Neuronal stem cell (in vitro differentiated cells): ENCODE results near the gene DPH3.

Experiments used
- DNase-seq: peaks from one replicate; pipeline ENCODE4 v3.0.0-alpha.2; 2013; ENCODE audit warnings: low spot score
- H2AFZ ChIP-seq: one replicate; pipeline ENCODE4 v1.6.1; 2013; ENCODE audit warnings: mild to moderate bottlenecking, low read length, inconsistent platforms
- H2AK5ac ChIP-seq: 2 replicates; pipeline ENCODE4 v1.6.1; 2013; ENCODE audit warnings: low read depth, mild to moderate bottlenecking, inconsistent platforms, low read length, moderate library complexity, mixed read lengths
- H2BK120ac ChIP-seq: 2 replicates; pipeline ENCODE4 v1.6.1; 2013; ENCODE audit warnings: low read depth, mild to moderate bottlenecking, inconsistent platforms, low read length, moderate library complexity, mixed read lengths
- H2BK12ac ChIP-seq: one replicate; pipeline ENCODE4 v1.6.1; 2013; ENCODE audit warnings: low read length, inconsistent platforms
- H2BK15ac ChIP-seq: 2 replicates; pipeline ENCODE4 v1.6.1; 2013; ENCODE audit warnings: mild to moderate bottlenecking, low read length, inconsistent platforms, mixed read lengths
- H2BK5ac ChIP-seq: one replicate; pipeline ENCODE4 v1.6.1; 2013; ENCODE audit warnings: inconsistent platforms, mild to moderate bottlenecking, low read length, moderate library complexity
- H3K14ac ChIP-seq: one replicate; pipeline ENCODE4 v1.6.1; 2013; ENCODE audit warnings: low read length, inconsistent platforms
- H3K18ac ChIP-seq: 2 replicates; pipeline ENCODE4 v1.6.1; 2013; ENCODE audit warnings: low read length, inconsistent platforms
- H3K23ac ChIP-seq: 2 replicates; pipeline ENCODE4 v1.6.1; 2013; ENCODE audit warnings: low read depth, mild to moderate bottlenecking, mixed read lengths, low read length, inconsistent platforms; ENCODE audit not compliant: poor library complexity
- H3K27ac ChIP-seq: replicated peaks from 3 replicates; pipeline ENCODE4 v1.5.1; 2013; ENCODE audit warnings: low read length, inconsistent platforms
- H3K27me3 ChIP-seq, 3 experiments: 2 replicates each; pipeline ENCODE4 v1.6.1; 2013; ENCODE audit warnings: low read length in 3 of 3, mild to moderate bottlenecking in 2 of 3, inconsistent platforms in 1 of 3, low read depth in 1 of 3, mixed read lengths in 1 of 3, moderate library complexity in 1 of 3; ENCODE audit not compliant: control insufficient read depth in 3 of 3, insufficient read depth in 3 of 3
- H3K36me3 ChIP-seq, 2 donors: replicated peaks in 1 of 2; 2 replicates each; pipeline ENCODE4 v1.6.1; 2013; ENCODE audit warnings: low read length in 2 of 2; ENCODE audit not compliant: control insufficient read depth in 2 of 2, insufficient read depth in 2 of 2
- H3K4ac ChIP-seq: 2 replicates; pipeline ENCODE4 v1.6.1; 2013; ENCODE audit warnings: inconsistent platforms, mild to moderate bottlenecking, low read length, moderate library complexity
- H3K4me1 ChIP-seq, 2 donors: 1 replicate in 1 of 2; 2 replicates in 1 of 2; pipeline ENCODE4 v1.6.1; 2013; ENCODE audit warnings: low read length in 2 of 2, low read depth in 1 of 2; ENCODE audit not compliant: control insufficient read depth in 2 of 2, insufficient read depth in 1 of 2
- H3K4me2 ChIP-seq: one replicate; pipeline ENCODE4 v1.6.1; 2013; ENCODE audit warnings: mild to moderate bottlenecking, low read length, inconsistent platforms; ENCODE audit not compliant: insufficient read depth, poor library complexity, severe bottlenecking
- H3K4me3 ChIP-seq, 2 donors: 2 replicates each; pipeline ENCODE4 v1.5.1; 2013; ENCODE audit warnings: low read length in 2 of 2, mild to moderate bottlenecking in 2 of 2, inconsistent platforms in 1 of 2, moderate library complexity in 1 of 2
- H3K79me1 ChIP-seq: one replicate; pipeline ENCODE4 v1.6.1; 2013; ENCODE audit warnings: low read depth, mild to moderate bottlenecking, inconsistent platforms, low read length, moderate library complexity
- H3K9ac ChIP-seq: one replicate; pipeline ENCODE4 v1.6.1; 2013; ENCODE audit warnings: mild to moderate bottlenecking, low read depth, low read length, inconsistent platforms; ENCODE audit not compliant: poor library complexity
- H3K9me3 ChIP-seq, 2 donors: replicated peaks in 1 of 2; 2 replicates each; pipeline versions ENCODE3 to v1.6.1; 2013; ENCODE audit warnings: low read length in 2 of 2, mild to moderate bottlenecking in 2 of 2, inconsistent platforms in 1 of 2, low read depth in 1 of 2, mixed read lengths in 1 of 2, moderate library complexity in 1 of 2; ENCODE audit not compliant: control insufficient read depth in 2 of 2, insufficient read depth in 1 of 2
- H4K8ac ChIP-seq: one replicate; pipeline ENCODE4 v1.6.1; 2013; ENCODE audit warnings: low read depth, mild to moderate bottlenecking, inconsistent platforms, low read length, moderate library complexity
- H4K91ac ChIP-seq: one replicate; pipeline ENCODE4 v1.6.1; 2013; ENCODE audit warnings: low read length, low read depth, mild to moderate bottlenecking, inconsistent platforms; ENCODE audit not compliant: poor library complexity
- WGBS, 2 donors: extraction: QIAGEN DNeasy Blood & Tissue Kit; methylation state at CpG; one replicate each; pipeline ENCODE4 v1.1.7; 2013; ENCODE audit warnings: missing lambda C conversion rate in 2 of 2, mixed read lengths in 1 of 2; ENCODE audit not compliant: insufficient read length in 2 of 2, insufficient replicate concordance in 1 of 2; ENCODE audit errors: extremely low coverage in 2 of 2; 5-methylcytosine and 5-hydroxymethylcytosine counted together

The DPH3 gene

GRCh38 chr3:16304061-16305010 is 39.6 kb upstream of the DPH3 start:
- no peak overlapping the region for H3K9ac ChIP-seq
- no peak overlapping the region for H3K4ac ChIP-seq
- H2BK120ac ChIP-seq, result no peak overlapping the region
- no peak overlapping the region for H3K27ac ChIP-seq
- no peak for DNase-seq
- H2BK15ac ChIP-seq, result no peak overlapping the region
- H2AK5ac ChIP-seq, result no peak overlapping the region
- H3K9me3 ChIP-seq, result no peaks in the 10 kb centered on the region
- no peak overlapping the region for H3K4me2 ChIP-seq
- H3K79me1 ChIP-seq, result no peaks in the 10 kb centered on the region
- no peak overlapping the region for H2BK12ac ChIP-seq
- peaks cover 8 to 71% of the 10 kb centered on the region in 2 donors for H3K36me3 ChIP-seq
- H3K4me3 ChIP-seq, result no peak overlapping the region
- no peak overlapping the region for H3K14ac ChIP-seq
- H3K4me1 ChIP-seq, result peaks cover 7 to 10% of the 10 kb centered on the region in 2 donors
- H2AFZ ChIP-seq, result no peak overlapping the region
- no peak overlapping the region for H4K91ac ChIP-seq
- no peaks in the 10 kb centered on the region for H3K27me3 ChIP-seq
- no peak overlapping the region for H2BK5ac ChIP-seq
- H4K8ac ChIP-seq, result no peak overlapping the region
- H3K23ac ChIP-seq, result no peak overlapping the region
- WGBS, 2 donors, result no CpG with 5 or more reads among the region's 2 CpGs
- H3K18ac ChIP-seq, result no peak overlapping the region

DNA sequence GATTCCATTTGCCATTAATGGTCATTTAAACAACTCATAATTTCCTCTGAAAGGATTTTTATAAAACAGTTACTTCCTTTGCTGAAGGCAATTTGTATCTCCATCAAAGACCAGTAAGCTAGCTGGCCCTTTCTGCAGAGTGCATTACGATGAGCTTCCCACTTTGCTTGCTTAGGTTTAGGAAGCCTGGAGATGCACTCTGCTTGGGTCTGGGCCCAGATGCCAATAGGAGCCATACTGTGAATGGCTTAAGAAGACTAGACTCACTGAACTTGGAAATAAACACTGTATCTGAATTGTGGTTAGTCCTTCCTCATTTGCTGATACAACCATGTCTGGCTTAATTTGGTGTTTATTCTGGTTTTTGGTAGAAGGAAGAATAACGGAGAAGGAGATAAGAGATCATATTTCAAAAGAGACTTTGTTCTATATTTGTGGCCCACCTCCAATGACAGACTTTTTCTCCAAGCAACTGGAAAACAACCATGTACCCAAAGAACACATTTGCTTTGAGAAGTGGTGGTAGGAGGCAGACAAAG is 38.4 kb upstream of the DPH3 start:
- Histone ChIP-seq H3K27ac (no peak overlapping the region), H4K91ac (no peak overlapping the region), H3K27me3 (no peaks in the 10 kb centered on the region), H3K4me3 (no peak overlapping the region), H3K79me1 (no peaks in the 10 kb centered on the region), H2AK5ac (no peak overlapping the region), H3K14ac (no peak overlapping the region), H2BK120ac (no peak overlapping the region), H2BK12ac (no peak overlapping the region), H3K9ac (no peak overlapping the region), H3K23ac (no peak overlapping the region), H4K8ac (no peak overlapping the region), H2BK15ac (no peak overlapping the region), H3K36me3 (peaks cover 8 to 79% of the 10 kb centered on the region in 2 donors), H2BK5ac (no peak overlapping the region), H2AFZ (no peak overlapping the region), H3K4ac (no peak overlapping the region), H3K18ac (no peak overlapping the region), H3K4me2 (no peak overlapping the region), H3K4me1 (peaks cover 7 to 10% of the 10 kb centered on the region in 2 donors), H3K9me3 (peaks cover 0 to 1% of the 10 kb centered on the region in 2 donors)
- no CpG with 5 or more reads among the region's 2 CpGs for WGBS, 2 donors
- no peak for DNase-seq

DNA sequence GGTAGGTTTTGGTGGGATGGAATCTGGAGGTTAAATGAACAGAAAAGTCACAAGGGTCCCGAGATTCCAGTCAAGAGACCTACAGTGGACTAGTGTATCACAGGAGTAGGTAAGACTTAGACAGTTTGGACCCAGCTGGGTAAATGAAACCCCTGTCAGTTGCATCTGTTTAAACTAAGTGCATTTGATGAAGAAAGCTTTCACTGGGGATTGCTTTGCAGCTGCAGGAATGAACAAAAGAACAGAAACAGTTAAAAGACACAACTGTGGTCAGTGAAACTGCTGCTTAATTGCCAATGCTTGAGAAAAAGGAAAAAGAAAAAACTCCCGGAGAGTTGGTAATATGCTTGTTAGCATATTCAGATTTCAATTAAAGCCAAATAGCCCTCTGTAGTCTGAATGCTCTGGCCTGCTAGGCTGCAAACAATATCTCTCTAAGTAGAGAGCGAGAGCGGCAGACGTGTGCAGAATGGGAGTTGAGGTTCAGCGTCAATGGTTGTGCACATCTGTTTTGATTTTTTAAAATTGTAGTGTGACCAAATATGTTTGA is 37.4 kb upstream of the DPH3 start:
- H2BK12ac ChIP-seq, result no peak overlapping the region
- H3K79me1 ChIP-seq, result no peaks in the 10 kb centered on the region
- H3K18ac ChIP-seq, result no peak overlapping the region
- H4K91ac ChIP-seq, result no peak overlapping the region
- H3K9ac ChIP-seq, result no peak overlapping the region
- peaks cover 2 to 10% of the 10 kb centered on the region in 2 donors for H3K9me3 ChIP-seq
- no peak overlapping the region for H2AFZ ChIP-seq
- no peak overlapping the region for H3K14ac ChIP-seq
- H2BK120ac ChIP-seq, result no peak overlapping the region
- H2AK5ac ChIP-seq, result no peak overlapping the region
- H4K8ac ChIP-seq, result no peak overlapping the region
- H3K4me3 ChIP-seq, result no peak overlapping the region
- no peak for DNase-seq
- H3K4ac ChIP-seq, result no peak overlapping the region
- H3K27ac ChIP-seq, result no peak overlapping the region
- H2BK15ac ChIP-seq, result no peak overlapping the region
- H3K4me2 ChIP-seq, result no peak overlapping the region
- peaks cover 7 to 10% of the 10 kb centered on the region in 2 donors for H3K4me1 ChIP-seq
- H3K23ac ChIP-seq, result no peak overlapping the region
- H2BK5ac ChIP-seq, result no peak overlapping the region
- no CpG with 5 or more reads among the region's 6 CpGs for WGBS, 2 donors
- H3K36me3 ChIP-seq, result peaks cover 8 to 81% of the 10 kb centered on the region in 2 donors
- H3K27me3 ChIP-seq, result no peaks in the 10 kb centered on the region

GRCh38 chr3:16301507-16301906 is 36.8 kb upstream of the DPH3 start:
- Histone ChIP-seq H2BK12ac (no peak overlapping the region), H2BK15ac (no peak overlapping the region), H3K9me3 (peaks cover 2 to 16% of the 10 kb centered on the region in 2 donors), H3K9ac (no peak overlapping the region), H3K79me1 (no peaks in the 10 kb centered on the region), H2BK120ac (no peak overlapping the region), H3K27me3 (no peaks in the 10 kb centered on the region), H3K4me2 (no peak overlapping the region), H2BK5ac (no peak overlapping the region), H2AFZ (no peak overlapping the region), H4K8ac (no peak overlapping the region), H3K27ac (no peak overlapping the region), H3K4ac (no peak overlapping the region), H3K4me3 (no peak overlapping the region), H2AK5ac (no peak overlapping the region), H3K18ac (no peak overlapping the region), H3K36me3 (peaks cover 8 to 84% of the 10 kb centered on the region in 2 donors), H3K4me1 (peaks cover 7 to 10% of the 10 kb centered on the region in 2 donors), H3K14ac (no peak overlapping the region), H3K23ac (no peak overlapping the region), H4K91ac (no peak overlapping the region)
- no peak for DNase-seq
- no CpG with 5 or more reads among the region's 6 CpGs for WGBS, 2 donors
